ENCODE measurements around the gene LPP. TPM values are rescaled to one million over a fixed set of nuclear protein-coding genes. Genes with fewer than 3 reads are reported as not detected.

Gene LPP
- total and polyA plus RNA-seq, 8 donors, result 8.0 to 885 (median 305) TPM

DNA sequence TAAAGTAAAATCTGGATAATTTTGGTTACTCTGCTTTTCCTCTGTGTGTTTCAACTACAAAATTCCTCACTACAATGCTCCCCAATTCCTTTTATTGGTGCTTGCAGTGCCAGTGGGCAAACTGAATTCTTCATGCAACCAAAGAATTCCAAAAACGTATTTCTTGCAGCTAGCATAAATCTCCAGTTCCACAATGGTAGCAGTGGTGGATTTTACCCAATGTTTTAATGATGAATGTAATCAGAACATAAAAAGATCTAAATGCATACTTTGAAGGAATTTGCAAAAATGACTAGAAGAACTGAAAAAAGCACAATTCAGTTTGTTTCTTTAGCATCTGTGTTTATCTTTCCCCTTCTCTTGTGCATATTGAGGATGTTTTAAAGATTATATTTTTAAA, 658.2 kb downstream of the LPP start:
- WGBS, 5 donors, result 80 to 90% (median 84%) methylated on average over 1 of the region's 1 CpG

DNA sequence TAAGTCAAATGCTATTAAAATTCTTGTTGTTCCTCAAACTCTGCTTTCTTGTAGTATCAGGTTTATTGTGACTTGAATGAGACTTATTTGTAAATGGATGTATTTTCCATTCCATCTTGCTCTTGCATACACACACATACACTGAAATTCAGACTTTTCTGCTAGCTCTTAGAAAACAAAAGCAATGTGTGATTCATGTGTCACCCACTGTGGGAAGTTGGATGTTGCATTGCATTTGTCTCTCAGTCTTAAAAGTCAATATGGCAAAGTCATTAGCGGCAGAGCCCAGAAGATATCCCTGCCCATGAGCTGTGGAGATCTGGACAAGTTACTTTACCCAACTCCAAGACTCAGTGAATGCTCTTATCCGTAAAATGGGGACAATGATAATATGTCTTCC, 660.6 kb downstream of the LPP start:
- no peak for DNase-seq
- H3K4me3 ChIP-seq, result no peak overlapping the region
- intact Hi-C loops (cut with DNase I; ENCODE audit: low total_unique reads), result no loop called here
- H3K9me3 ChIP-seq, result no peaks in the 10 kb centered on the region
- no peak overlapping the region for H3K27ac ChIP-seq
- H3K36me3 ChIP-seq, result no peaks in the 10 kb centered on the region
- TF ChIP-seq, protein P1, sequence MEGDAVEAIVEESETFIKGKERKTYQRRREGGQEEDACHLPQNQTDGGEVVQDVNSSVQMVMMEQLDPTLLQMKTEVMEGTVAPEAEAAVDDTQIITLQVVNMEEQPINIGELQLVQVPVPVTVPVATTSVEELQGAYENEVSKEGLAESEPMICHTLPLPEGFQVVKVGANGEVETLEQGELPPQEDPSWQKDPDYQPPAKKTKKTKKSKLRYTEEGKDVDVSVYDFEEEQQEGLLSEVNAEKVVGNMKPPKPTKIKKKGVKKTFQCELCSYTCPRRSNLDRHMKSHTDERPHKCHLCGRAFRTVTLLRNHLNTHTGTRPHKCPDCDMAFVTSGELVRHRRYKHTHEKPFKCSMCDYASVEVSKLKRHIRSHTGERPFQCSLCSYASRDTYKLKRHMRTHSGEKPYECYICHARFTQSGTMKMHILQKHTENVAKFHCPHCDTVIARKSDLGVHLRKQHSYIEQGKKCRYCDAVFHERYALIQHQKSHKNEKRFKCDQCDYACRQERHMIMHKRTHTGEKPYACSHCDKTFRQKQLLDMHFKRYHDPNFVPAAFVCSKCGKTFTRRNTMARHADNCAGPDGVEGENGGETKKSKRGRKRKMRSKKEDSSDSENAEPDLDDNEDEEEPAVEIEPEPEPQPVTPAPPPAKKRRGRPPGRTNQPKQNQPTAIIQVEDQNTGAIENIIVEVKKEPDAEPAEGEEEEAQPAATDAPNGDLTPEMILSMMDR (IDR thresholded peaks at IDR 0.05), result no peak
- TF ChIP-seq EP300 (IDR thresholded peaks at IDR 0.05), result no peak
- no peak for TF ChIP-seq POLR2AphosphoS5 (IDR thresholded peaks at IDR 0.05)
- no peak for TF ChIP-seq POLR2A (IDR thresholded peaks at IDR 0.05)
- no peaks in the 10 kb centered on the region for H3K27me3 ChIP-seq
- peaks cover 0 to 46% (median 17%) of the 10 kb centered on the region in 4 donors for H3K4me1 ChIP-seq
- 90 to 98% (median 96%) methylated on average over 2 of the region's 2 CpGs for WGBS, 5 donors

More for the DNA sequence above, 658.2 kb downstream of the LPP start:
- H3K36me3 ChIP-seq, result no peaks in the 10 kb centered on the region
- H3K4me3 ChIP-seq, result no peak overlapping the region
- no peaks in the 10 kb centered on the region for H3K27me3 ChIP-seq
- no peak overlapping the region for H3K27ac ChIP-seq
- TF ChIP-seq EP300 (IDR thresholded peaks at IDR 0.05) (no peak), POLR2AphosphoS5 (IDR thresholded peaks at IDR 0.05) (no peak), POLR2A (IDR thresholded peaks at IDR 0.05) (no peak)
- TF ChIP-seq, protein P1 (IDR thresholded peaks at IDR 0.05), result no peak
- DNase-seq, result no peak
- peaks cover 0 to 17% (median 11%) of the 10 kb centered on the region in 4 donors for H3K9me3 ChIP-seq
- intact Hi-C loops (cut with DNase I; ENCODE audit: low total_unique reads), result no loop called here
- H3K4me1 ChIP-seq, result peaks cover 0 to 22% (median 7%) of the 10 kb centered on the region in 4 donors

DNA sequence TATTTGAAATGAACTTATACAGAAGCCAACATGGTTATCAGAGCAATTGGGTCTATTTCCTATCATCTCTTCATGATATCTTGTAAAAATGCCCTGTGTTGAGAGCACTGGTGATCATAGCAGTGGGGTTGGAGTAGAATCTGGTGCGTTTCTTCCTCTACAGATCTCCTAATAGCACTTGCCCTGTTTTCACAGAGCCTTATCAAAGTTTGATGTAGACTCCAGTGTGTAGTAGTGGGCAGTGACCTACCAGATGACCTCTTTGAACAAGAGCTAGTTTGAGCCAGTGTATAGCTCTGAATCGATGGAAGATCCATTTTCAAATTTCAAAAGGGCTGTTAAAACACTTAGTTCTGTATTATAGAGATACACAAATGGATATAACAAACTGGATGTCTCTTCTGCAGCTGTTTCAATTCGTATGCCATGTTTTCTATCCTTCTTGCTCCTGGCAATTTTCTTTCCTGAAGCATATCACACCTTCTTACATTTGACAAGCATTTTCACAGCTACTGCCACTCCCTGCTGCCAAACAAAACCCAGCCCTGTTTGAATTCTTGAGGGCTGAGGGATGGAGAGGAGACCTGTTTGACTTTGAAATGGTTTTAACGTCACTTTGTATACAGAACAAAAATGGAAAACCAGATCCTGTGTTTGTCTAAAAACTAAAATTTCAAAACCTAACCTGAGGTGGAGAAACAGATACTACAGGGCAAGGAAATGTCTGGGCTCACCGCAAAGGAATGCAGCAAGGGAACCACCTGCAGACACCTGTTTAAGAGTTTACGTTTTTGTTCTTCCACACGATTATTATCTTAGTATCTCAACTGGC, 663.4 kb downstream of the LPP start:
- 33 to 54% (median 47%) methylated on average over 7 of the region's 7 CpGs for WGBS, 5 donors
- Histone ChIP-seq H3K4me1 (peaks cover 0 to 70% (median 23%) of the 10 kb centered on the region in 4 donors), H3K27me3 (no peaks in the 10 kb centered on the region), H3K27ac (peak overlapping the region in 3 of 5 donors; percentile 25 to 35 (median 25)), H3K4me3 (no peak overlapping the region), H3K36me3 (no peaks in the 10 kb centered on the region), H3K9me3 (no peaks in the 10 kb centered on the region)
- intact Hi-C loops (cut with DNase I; ENCODE audit: low total_unique reads), result no loop called here
- DNase-seq, result peak in 1 of 2 donors; percentile 68
- TF ChIP-seq, protein P1 (IDR thresholded peaks at IDR 0.05), result no peak
- TF ChIP-seq POLR2A (IDR thresholded peaks at IDR 0.05), result no peak
- TF ChIP-seq POLR2AphosphoS5 (IDR thresholded peaks at IDR 0.05), result no peak
- TF ChIP-seq EP300 (IDR thresholded peaks at IDR 0.05), result no peak

DNA sequence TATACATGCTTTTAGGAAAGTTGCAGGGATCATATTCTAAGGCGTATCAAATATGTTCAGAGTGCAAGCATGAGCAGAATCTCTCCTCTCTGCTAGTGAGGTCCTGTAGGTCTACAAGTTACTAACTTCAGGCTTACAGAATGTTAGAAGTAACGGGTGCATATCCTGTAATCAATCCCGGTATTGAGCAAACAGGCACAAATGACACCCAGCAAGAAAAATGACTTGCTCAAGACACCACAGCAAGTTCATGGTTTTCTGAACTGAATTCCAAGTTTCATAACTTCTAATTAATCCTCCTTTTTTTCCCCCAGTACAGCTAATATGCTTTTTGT, 663.9 kb downstream of the LPP start:
- DNase-seq, result no peak
- no peaks in the 10 kb centered on the region for H3K9me3 ChIP-seq
- H3K4me3 ChIP-seq, result no peak overlapping the region
- H3K27ac ChIP-seq, result peak overlapping the region in 2 of 5 donors; percentile 25 to 35
- H3K27me3 ChIP-seq, result no peaks in the 10 kb centered on the region
- intact Hi-C loops (cut with DNase I; ENCODE audit: low total_unique reads), result no loop called here
- H3K4me1 ChIP-seq, result peaks cover 0 to 76% (median 23%) of the 10 kb centered on the region in 4 donors
- TF ChIP-seq, protein P1 (IDR thresholded peaks at IDR 0.05), result no peak
- TF ChIP-seq EP300 (IDR thresholded peaks at IDR 0.05) (no peak), POLR2AphosphoS5 (IDR thresholded peaks at IDR 0.05) (no peak), POLR2A (IDR thresholded peaks at IDR 0.05) (no peak)
- H3K36me3 ChIP-seq, result no peaks in the 10 kb centered on the region
- WGBS, 5 donors, result 30 to 50% (median 36%) methylated on average over 3 of the region's 3 CpGs

Data from stomach (tissue), 9 donors.